Thymus (tissue), 11 donors: ENCODE measurements around the gene TRIM43. TPM values are rescaled to one million over a fixed set of nuclear protein-coding genes. Genes with fewer than 3 reads are reported as not detected.
"Not testable (repeated sequence)": the region's sequence is repeated elsewhere in the genome, so short reads cannot be mapped to it uniquely, and the experiment has no call there.

Source experiments
- DNase-seq, 9 donors: peaks; one replicate each; pipeline ENCODE4 v3.0.0-alpha.2; 2013; ENCODE audit warnings: low spot score in 9 of 9, low read depth in 6 of 9, missing footprints in 1 of 9
- H3K27ac ChIP-seq, 2 donors: one replicate each; pipeline ENCODE4 v1.5.1; 2013; ENCODE audit warnings: control low read depth in 1 of 2, low read depth in 1 of 2, low read length in 1 of 2, mild to moderate bottlenecking in 1 of 2, moderate library complexity in 1 of 2
- H3K27me3 ChIP-seq, 2 donors: one replicate each; pipeline ENCODE4 v1.5.1; 2013; ENCODE audit warnings: low read length in 1 of 2; ENCODE audit not compliant: control insufficient read depth in 2 of 2, insufficient read depth in 1 of 2
- H3K36me3 ChIP-seq, 2 donors: one replicate each; pipeline ENCODE4 v1.5.1; 2013; ENCODE audit warnings: low read length in 1 of 2, mild to moderate bottlenecking in 1 of 2, moderate library complexity in 1 of 2; ENCODE audit not compliant: control insufficient read depth in 2 of 2, insufficient read depth in 2 of 2
- H3K4me1 ChIP-seq, 2 donors: one replicate each; pipeline ENCODE4 v1.5.1; 2013; ENCODE audit warnings: low read length in 2 of 2; ENCODE audit not compliant: control insufficient read depth in 2 of 2, insufficient read depth in 2 of 2
- H3K4me3 ChIP-seq, 2 donors: one replicate each; pipeline ENCODE4 v1.5.1; 2013; ENCODE audit warnings: low read length in 2 of 2, control low read depth in 1 of 2, mild to moderate bottlenecking in 1 of 2
- H3K9me3 ChIP-seq, 2 donors: one replicate each; pipeline ENCODE4 v1.5.1; 2013; ENCODE audit warnings: low read length in 1 of 2, mild to moderate bottlenecking in 1 of 2; ENCODE audit not compliant: control insufficient read depth in 2 of 2, insufficient read depth in 1 of 2
- WGBS: extraction: QIAGEN DNeasy Blood & Tissue Kit; methylation state at CpG from one replicate; pipeline ENCODE4 v1.1.7; 2013; 5-methylcytosine and 5-hydroxymethylcytosine counted together
- polyA plus RNA-seq: library from polyadenylated mRNA; stranded (reverse); fragments of 200-250 nt; gene quantifications from one replicate; pipeline ENCODE4 v1.2.3, GENCODE V29; 2013
- total RNA-seq: library from RNA; stranded (reverse); fragments of 120-200 nt; gene quantifications from one replicate; pipeline ENCODE4 v1.2.4, GENCODE V29; 2013
- donor health status: healthy.

TRIM43 gene
- total and polyA plus RNA-seq, 2 donors = 0.66 to 1.5 TPM

GRCh38 chr2:95584321-95584720, 7.5 kb upstream of the TRIM43 start:
- 94% methylated on average over 1 of the region's 1 CpG for WGBS
- not testable (repeated sequence) for H3K4me1 ChIP-seq

GRCh38 chr2:95589777-95590536, 1.8 kb upstream of the TRIM43 start:
- DNase-seq, H3K4me1 ChIP-seq, H3K9me3 ChIP-seq, H3K27ac ChIP-seq, H3K36me3 ChIP-seq, H3K4me3 ChIP-seq, H3K27me3 ChIP-seq: not testable (repeated sequence)
- 98% methylated on average over 4 of the region's 4 CpGs for WGBS

More at GRCh38 chr2:95584321-95584720, 7.5 kb upstream of the TRIM43 start:
- H3K36me3 ChIP-seq, H3K4me3 ChIP-seq, H3K27ac ChIP-seq, H3K9me3 ChIP-seq, H3K27me3 ChIP-seq: not testable (repeated sequence)
- DNase-seq = peak in 2 of 9 donors; percentile 1 to 23

GRCh38 chr2:95592973-95593372, 1.2 kb downstream of the TRIM43 start:
- not testable (repeated sequence) for H3K9me3 ChIP-seq, DNase-seq, H3K4me1 ChIP-seq, H3K27ac ChIP-seq, H3K27me3 ChIP-seq, H3K4me3 ChIP-seq, H3K36me3 ChIP-seq
- 95% methylated on average over 13 of the region's 13 CpGs for WGBS

- WGBS = 87% methylated on average over 2 of the region's 2 CpGs
- H3K27ac ChIP-seq, H3K4me1 ChIP-seq, H3K36me3 ChIP-seq, H3K4me3 ChIP-seq, H3K27me3 ChIP-seq, DNase-seq, H3K9me3 ChIP-seq: not testable (repeated sequence)
These were observed 3.2 kb downstream of the TRIM43 start for GRCh38 chr2:95595012-95595411.

GRCh38 chr2:95601301-95601700, 9.5 kb downstream of the TRIM43 start:
- H3K27me3 ChIP-seq, DNase-seq, H3K9me3 ChIP-seq, H3K36me3 ChIP-seq, H3K27ac ChIP-seq, H3K4me3 ChIP-seq, H3K4me1 ChIP-seq: not testable (repeated sequence)
- WGBS = no CpG with 5 or more reads among the region's 4 CpGs

- H3K36me3 ChIP-seq, DNase-seq, H3K4me1 ChIP-seq, H3K27ac ChIP-seq, H3K27me3 ChIP-seq, H3K4me3 ChIP-seq, H3K9me3 ChIP-seq: not testable (repeated sequence)
These were observed 10.3 kb downstream of the TRIM43 start for GRCh38 chr2:95602146-95602545.

GRCh38 chr2:95608356-95608755, 16.6 kb downstream of the TRIM43 start:
- H3K36me3 ChIP-seq, H3K27ac ChIP-seq, DNase-seq, H3K9me3 ChIP-seq, H3K27me3 ChIP-seq, H3K4me3 ChIP-seq, H3K4me1 ChIP-seq: not testable (repeated sequence)
- no CpG with 5 or more reads among the region's 3 CpGs for WGBS

GRCh38 chr2:95609764-95610163, 18.0 kb downstream of the TRIM43 start:
- not testable (repeated sequence) for H3K9me3 ChIP-seq, H3K27ac ChIP-seq, H3K4me1 ChIP-seq, DNase-seq, H3K36me3 ChIP-seq, H3K27me3 ChIP-seq, H3K4me3 ChIP-seq
- WGBS = no CpG with 5 or more reads among the region's 2 CpGs

- H3K36me3 ChIP-seq, H3K4me1 ChIP-seq, DNase-seq, H3K27ac ChIP-seq, H3K9me3 ChIP-seq, H3K4me3 ChIP-seq, H3K27me3 ChIP-seq: not testable (repeated sequence)
- WGBS = no CpG with 5 or more reads among the region's 3 CpGs
These were observed 21.2 kb downstream of the TRIM43 start for GRCh38 chr2:95613048-95613447.
